ENCODE data around the gene TTC9. TPM values are rescaled to one million over a fixed set of nuclear protein-coding genes. Genes with fewer than 3 reads are reported as not detected.

TTC9 gene
- total and polyA plus RNA-seq, 8 donors = 0.59 to 4.0 (median 0.97) TPM

- H3K4me3 ChIP-seq = no peak overlapping the region
- intact Hi-C loops (cut with DNase I) = no loop called here
- H3K4me1 ChIP-seq = peaks cover 0 to 26% (median 4%) of the 10 kb centered on the region in 3 donors
- TF ChIP-seq CTCF (IDR thresholded peaks at IDR 0.05) = no peak
- FAIRE-seq (no peak), DNase-seq (no peak), ATAC-seq (no peak)
- no peaks in the 10 kb centered on the region for H3K27me3 ChIP-seq
- H3K36me3 ChIP-seq = no peaks in the 10 kb centered on the region
- no peaks in the 10 kb centered on the region for H3K9me3 ChIP-seq
- peak overlapping the region in 2 of 4 donors; percentile 87 to 91 for H3K27ac ChIP-seq
- 74 to 75% methylated on average over 4 of the region's 4 CpGs for WGBS, 2 donors
These were observed 21.1 kb downstream of the TTC9 start for GRCh38 chr14:70662816-70663215.

GRCh38 chr14:70663707-70664179, 22.0 kb downstream of the TTC9 start:
- intact Hi-C loops (cut with DNase I) = no loop called here
- ATAC-seq = peak in 3 of 4 donors; percentile 4 to 24 (median 17)
- Histone ChIP-seq H3K27me3 (no peaks in the 10 kb centered on the region), H3K27ac (peak overlapping the region in 3 of 4 donors; percentile 24 to 91 (median 87)), H3K9me3 (no peaks in the 10 kb centered on the region), H3K4me1 (peaks cover 0 to 26% (median 4%) of the 10 kb centered on the region in 3 donors), H3K36me3 (no peaks in the 10 kb centered on the region), H3K4me3 (no peak overlapping the region)
- 59 to 65% methylated on average over 4 of the region's 4 CpGs for WGBS, 2 donors
- peak in 1 of 6 donors; percentile 14 for DNase-seq
- TF ChIP-seq CTCF (IDR thresholded peaks at IDR 0.05) = no peak
- FAIRE-seq = no peak

GRCh38 chr14:70664698-70665447, 23.2 kb downstream of the TTC9 start:
- ATAC-seq (peak; percentile 44 to 61 (median 56)), DNase-seq (peak in 2 of 6 donors; percentile 30 to 43), FAIRE-seq (no peak)
- Histone ChIP-seq H3K4me1 (peaks cover 0 to 26% (median 4%) of the 10 kb centered on the region in 3 donors), H3K4me3 (no peak overlapping the region), H3K36me3 (no peaks in the 10 kb centered on the region), H3K27me3 (no peaks in the 10 kb centered on the region), H3K27ac (peak overlapping the region; percentile 48 to 91 (median 78)), H3K9me3 (no peaks in the 10 kb centered on the region)
- WGBS, 2 donors = 42 to 54% methylated on average over 5 to 6 of the region's 6 CpGs
- intact Hi-C loops (cut with DNase I) = no loop called here
- no peak for TF ChIP-seq CTCF (IDR thresholded peaks at IDR 0.05)

- intact Hi-C loops (cut with DNase I) = no loop called here
- Histone ChIP-seq H3K36me3 (no peaks in the 10 kb centered on the region), H3K4me3 (no peak overlapping the region), H3K27ac (peak overlapping the region; percentile 48 to 91 (median 78)), H3K4me1 (peaks cover 0 to 26% (median 4%) of the 10 kb centered on the region in 3 donors), H3K9me3 (no peaks in the 10 kb centered on the region), H3K27me3 (no peaks in the 10 kb centered on the region)
- ATAC-seq (peak; percentile 91 to 96 (median 93)), FAIRE-seq (no peak), DNase-seq (peak; percentile 65 to 84 (median 82))
- no peak for TF ChIP-seq CTCF (IDR thresholded peaks at IDR 0.05)
- WGBS, 2 donors = 31 to 39% methylated on average over 8 of the region's 8 CpGs
These were observed 24.0 kb downstream of the TTC9 start for GRCh38 chr14:70665448-70666360.
